Liver (tissue), 2 donors: Measurements from ENCODE around the gene SH2D3C.

Source experiments
- FOXA1 ChIP-seq: IDR thresholded peaks from 2 replicates; pipeline ENCODE4 v1.6.1; 2016; ENCODE audit warnings: antibody characterized with exemption
- TF ChIP-seq, protein P1 (sequence below): fragments of 150-350 bp; IDR thresholded peaks from 2 replicates; pipeline ENCODE4 v1.5.1; 2017; ENCODE audit warnings: improper control_type of control experiment, low read depth, low read length; ENCODE audit not compliant: missing input control
- donor health status: healthy.

- TF ChIP-seq, protein P1, sequence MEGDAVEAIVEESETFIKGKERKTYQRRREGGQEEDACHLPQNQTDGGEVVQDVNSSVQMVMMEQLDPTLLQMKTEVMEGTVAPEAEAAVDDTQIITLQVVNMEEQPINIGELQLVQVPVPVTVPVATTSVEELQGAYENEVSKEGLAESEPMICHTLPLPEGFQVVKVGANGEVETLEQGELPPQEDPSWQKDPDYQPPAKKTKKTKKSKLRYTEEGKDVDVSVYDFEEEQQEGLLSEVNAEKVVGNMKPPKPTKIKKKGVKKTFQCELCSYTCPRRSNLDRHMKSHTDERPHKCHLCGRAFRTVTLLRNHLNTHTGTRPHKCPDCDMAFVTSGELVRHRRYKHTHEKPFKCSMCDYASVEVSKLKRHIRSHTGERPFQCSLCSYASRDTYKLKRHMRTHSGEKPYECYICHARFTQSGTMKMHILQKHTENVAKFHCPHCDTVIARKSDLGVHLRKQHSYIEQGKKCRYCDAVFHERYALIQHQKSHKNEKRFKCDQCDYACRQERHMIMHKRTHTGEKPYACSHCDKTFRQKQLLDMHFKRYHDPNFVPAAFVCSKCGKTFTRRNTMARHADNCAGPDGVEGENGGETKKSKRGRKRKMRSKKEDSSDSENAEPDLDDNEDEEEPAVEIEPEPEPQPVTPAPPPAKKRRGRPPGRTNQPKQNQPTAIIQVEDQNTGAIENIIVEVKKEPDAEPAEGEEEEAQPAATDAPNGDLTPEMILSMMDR: no peak
- TF ChIP-seq FOXA1: no peak
Measured at GRCh38 chr9:127776924-127777289, 1.6 kb downstream of the SH2D3C start.
